Ishikawa (cell line): ENCODE data around the gene TNRC6C.

Experiments
- CEBPB ChIP-seq: IDR thresholded peaks from 2 replicates; pipeline ENCODE4 v1.6.1; 2012
- CREB1 ChIP-seq: IDR thresholded peaks from 2 replicates; pipeline ENCODE4 v1.6.1; 2012; ENCODE audit warnings: low read depth
- EGR1 ChIP-seq: IDR thresholded peaks from 2 replicates; pipeline ENCODE4 v1.6.1; 2012
- EP300 ChIP-seq: IDR thresholded peaks from 2 replicates; pipeline ENCODE4 v1.6.1; 2012; ENCODE audit warnings: borderline replicate concordance
- FOXM1 ChIP-seq: IDR thresholded peaks from 2 replicates; pipeline ENCODE4 v1.6.1; 2012; ENCODE audit warnings: low read depth, borderline replicate concordance
- MAX ChIP-seq: IDR thresholded peaks from 2 replicates; pipeline ENCODE4 v1.6.1; 2012
- NFIC ChIP-seq: IDR thresholded peaks from 2 replicates; pipeline ENCODE4 v1.6.1; 2012
- RAD21 ChIP-seq: IDR thresholded peaks from 2 replicates; pipeline ENCODE4 v1.6.1; 2012; ENCODE audit warnings: low read depth
- REST ChIP-seq: IDR thresholded peaks from 2 replicates; pipeline ENCODE4 v1.6.1; 2012; ENCODE audit warnings: low read depth, mild to moderate bottlenecking
- TAF1 ChIP-seq: IDR thresholded peaks from 2 replicates; pipeline ENCODE4 v1.6.1; 2012; ENCODE audit warnings: low read depth, mild to moderate bottlenecking
- TCF12 ChIP-seq: IDR thresholded peaks from 2 replicates; pipeline ENCODE4 v1.6.1; 2012; ENCODE audit warnings: low read depth
- YY1 ChIP-seq: IDR thresholded peaks from 2 replicates; pipeline ENCODE4 v1.6.1; 2012; ENCODE audit warnings: low read depth

GRCh38 chr17:78069695-78070094 is 111.2 kb downstream of the TNRC6C start:
- TF ChIP-seq CEBPB (no peak), CREB1 (no peak), REST (no peak), YY1 (no peak), EGR1 (no peak), FOXM1 (no peak), TAF1 (no peak), RAD21 (no peak), EP300 (no peak), MAX (no peak), TCF12 (no peak), NFIC (no peak)
